ENCODE measurements around the gene TEX19. TPM values are rescaled to one million over a fixed set of nuclear protein-coding genes. Genes with fewer than 3 reads are reported as not detected.
A peak's percentile ranks its signal among the peaks of the same experiment; 100 is the strongest.
"Not testable (repeated sequence)": the region's sequence is repeated elsewhere in the genome, so short reads cannot be mapped to it uniquely, and the experiment has no call there.

TEX19 gene
- total and polyA plus RNA-seq, 12 donors = 0.26 TPM; not detected in 11

GRCh38 chr17:82411396-82412053 is 52.5 kb downstream of the TEX19 start:
- no peak overlapping the region for H3K27ac ChIP-seq
- TF ChIP-seq, protein P1, sequence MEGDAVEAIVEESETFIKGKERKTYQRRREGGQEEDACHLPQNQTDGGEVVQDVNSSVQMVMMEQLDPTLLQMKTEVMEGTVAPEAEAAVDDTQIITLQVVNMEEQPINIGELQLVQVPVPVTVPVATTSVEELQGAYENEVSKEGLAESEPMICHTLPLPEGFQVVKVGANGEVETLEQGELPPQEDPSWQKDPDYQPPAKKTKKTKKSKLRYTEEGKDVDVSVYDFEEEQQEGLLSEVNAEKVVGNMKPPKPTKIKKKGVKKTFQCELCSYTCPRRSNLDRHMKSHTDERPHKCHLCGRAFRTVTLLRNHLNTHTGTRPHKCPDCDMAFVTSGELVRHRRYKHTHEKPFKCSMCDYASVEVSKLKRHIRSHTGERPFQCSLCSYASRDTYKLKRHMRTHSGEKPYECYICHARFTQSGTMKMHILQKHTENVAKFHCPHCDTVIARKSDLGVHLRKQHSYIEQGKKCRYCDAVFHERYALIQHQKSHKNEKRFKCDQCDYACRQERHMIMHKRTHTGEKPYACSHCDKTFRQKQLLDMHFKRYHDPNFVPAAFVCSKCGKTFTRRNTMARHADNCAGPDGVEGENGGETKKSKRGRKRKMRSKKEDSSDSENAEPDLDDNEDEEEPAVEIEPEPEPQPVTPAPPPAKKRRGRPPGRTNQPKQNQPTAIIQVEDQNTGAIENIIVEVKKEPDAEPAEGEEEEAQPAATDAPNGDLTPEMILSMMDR (IDR thresholded peaks at IDR 0.05) = no peak
- TF ChIP-seq POLR2A (IDR thresholded peaks at IDR 0.05) = no peak

GRCh38 chr17:82412081-82412480 is 53.0 kb downstream of the TEX19 start:
- intact Hi-C loops (cut with DNase I) = loop anchor here in 1 of 2 donors (5.0 kb wide), 1 partner anchor 60 kb away; no protein-coding TSS in a partner anchor
- WGBS, 4 donors = 77 to 85% (median 82%) methylated on average over 6 to 16 of the region's 16 CpGs
- not testable (repeated sequence) for DNase-seq; H3K4me3 ChIP-seq; H3K27ac ChIP-seq; H3K27me3 ChIP-seq; H3K9me3 ChIP-seq (replicated peaks in 1 of 3)
- H3K4me1 ChIP-seq (replicated peaks in 1 of 2) = peaks cover 0 to 12% of the 10 kb centered on the region in 2 donors
- peaks cover 0 to 10% of the 10 kb centered on the region in 2 donors for H3K36me3 ChIP-seq (replicated peaks in 1 of 2)

More at GRCh38 chr17:82411396-82412053, 52.5 kb downstream of the TEX19 start:
- no peaks in the 10 kb centered on the region for H3K9me3 ChIP-seq (replicated peaks in 1 of 3)
- H3K4me1 ChIP-seq (replicated peaks in 1 of 2) = peaks cover 0 to 12% of the 10 kb centered on the region in 2 donors
- H3K4me3 ChIP-seq = no peak overlapping the region
- H3K36me3 ChIP-seq (replicated peaks in 1 of 2) = peaks cover 0 to 10% of the 10 kb centered on the region in 2 donors
- WGBS, 4 donors = 89 to 97% (median 94%) methylated on average over 21 to 24 of the region's 24 CpGs
- H3K27me3 ChIP-seq = no peaks in the 10 kb centered on the region
- DNase-seq = no peak
- intact Hi-C loops (cut with DNase I) = loop anchor here in 1 of 2 donors (5.0 kb wide), 1 partner anchor 59 kb away; no protein-coding TSS in a partner anchor

DNA sequence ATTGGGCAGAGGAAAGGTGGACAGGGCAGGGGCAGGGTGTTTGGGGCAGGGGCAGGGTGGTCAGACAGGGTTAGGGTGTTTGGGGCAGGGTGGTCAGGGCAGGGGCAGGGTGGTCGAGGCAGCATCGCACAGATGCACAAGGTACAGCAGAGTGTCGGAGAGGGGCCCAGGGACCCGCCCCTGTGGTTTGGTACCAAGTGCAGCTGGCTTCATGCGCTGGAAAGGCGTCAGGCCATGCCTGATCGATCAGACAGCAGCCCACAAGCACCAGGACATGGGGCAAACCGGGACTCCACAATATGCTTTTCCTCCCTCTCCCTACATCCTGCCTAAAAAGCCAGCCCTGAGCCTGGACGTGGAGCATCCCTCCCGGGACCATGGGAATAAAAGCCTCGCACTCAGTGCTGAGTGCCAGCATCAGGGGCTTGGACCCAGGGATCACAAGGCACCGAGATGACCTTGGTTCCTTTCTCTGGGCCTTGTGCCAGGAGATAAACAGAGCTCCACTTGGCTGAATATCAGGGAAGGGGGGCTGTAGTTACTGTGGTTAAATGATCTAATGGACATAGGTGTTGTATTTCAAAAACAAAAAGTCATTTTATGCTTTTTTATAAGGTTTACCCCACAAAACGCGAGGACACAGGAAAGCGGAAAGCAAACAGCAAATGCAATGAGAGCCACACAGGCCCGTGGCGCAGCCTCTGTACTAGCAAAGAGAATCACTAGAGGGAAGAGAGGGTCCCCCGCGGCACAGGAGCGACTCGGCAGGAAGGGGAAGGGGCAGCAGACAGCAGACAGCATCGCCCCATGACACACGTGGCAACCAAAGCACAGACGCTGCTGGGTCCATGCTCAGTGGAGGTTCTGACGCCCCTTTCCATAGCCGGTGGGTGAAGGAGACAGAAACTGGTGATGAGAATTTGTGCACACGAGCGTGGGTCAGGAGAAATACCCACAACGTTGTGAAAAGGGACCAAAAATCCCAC is 53.8 kb downstream of the TEX19 start:
- Histone ChIP-seq H3K4me3 (no peak overlapping the region), H3K4me1 (replicated peaks in 1 of 2) (peaks cover 4 to 17% of the 10 kb centered on the region in 2 donors), H3K27ac (no peak overlapping the region), H3K9me3 (replicated peaks in 1 of 3) (no peaks in the 10 kb centered on the region), H3K36me3 (replicated peaks in 1 of 2) (peaks cover 0 to 10% of the 10 kb centered on the region in 2 donors), H3K27me3 (no peaks in the 10 kb centered on the region)
- peak in 4 of 7 donors; percentile 36 to 52 (median 42) for DNase-seq
- WGBS, 4 donors = 78 to 87% (median 83%) methylated on average over 21 to 29 of the region's 29 CpGs
- intact Hi-C loops (cut with DNase I) = loop anchor here in 1 of 2 donors (5.0 kb wide), 1 partner anchor 61 kb away; no protein-coding TSS in a partner anchor
- no peak for TF ChIP-seq POLR2A (IDR thresholded peaks at IDR 0.05)

Other genes with a start within 250 kb of the TEX19 start
- gene CCDC57, start 146.4 kb upstream of the TEX19 start, total RNA-seq = 10 to 100 TPM; 12.2 to 51.3 (median 25.1) TPM
- 100 to 1,000 TPM in 2 of 3 donors, 1 to 10 TPM in 1; 7.1 to 275 (median 129) TPM for gene CCDC57, start 146.4 kb upstream of the TEX19 start, polyA plus RNA-seq
- 10 to 100 TPM in 8 of 9 donors, 1 to 10 TPM in 1; 5.3 to 58.6 (median 36.7) TPM for gene SLC16A3, start 130.2 kb upstream of the TEX19 start, total RNA-seq
- 10 to 100 TPM in 2 of 3 donors, 1 to 10 TPM in 1; 2.7 to 14.4 (median 10.5) TPM for gene SLC16A3, start 130.2 kb upstream of the TEX19 start, polyA plus RNA-seq
- gene CSNK1D, start 85.5 kb upstream of the TEX19 start, total RNA-seq = 100 to 1,000 TPM in 4 of 9 donors, 10 to 100 TPM in 5; 23.7 to 185 (median 70.0) TPM
- 100 to 1,000 TPM; 126 to 171 (median 153) TPM for gene CSNK1D, start 85.5 kb upstream of the TEX19 start, polyA plus RNA-seq
- gene CD7, start 41.6 kb upstream of the TEX19 start, total RNA-seq = 1 to 10 TPM in 6 of 9 donors, under 1 TPM in 2, not detected in 1; 0.11 to 4.1 (median 1.6) TPM
- gene CD7, start 41.6 kb upstream of the TEX19 start, polyA plus RNA-seq = 1 to 10 TPM in 2 of 3 donors, not detected in 1; 1.1 to 4.2 TPM
- gene SECTM1, start 25.5 kb upstream of the TEX19 start, total RNA-seq = 10 to 100 TPM in 5 of 9 donors, 1 to 10 TPM in 4; 1.2 to 24.3 (median 10.6) TPM
- 1 to 10 TPM; 1.4 to 4.3 (median 3.7) TPM for gene SECTM1, start 25.5 kb upstream of the TEX19 start, polyA plus RNA-seq
- not detected for gene UTS2R, start 12.5 kb downstream of the TEX19 start, total RNA-seq
- gene UTS2R, start 12.5 kb downstream of the TEX19 start, polyA plus RNA-seq = not detected
- gene HEXD, start 59.1 kb downstream of the TEX19 start, total RNA-seq = 100 to 1,000 TPM in 1 of 9 donors, 10 to 100 TPM in 8; 16.2 to 104 (median 39.7) TPM
- 100 to 1,000 TPM in 2 of 3 donors, 1 to 10 TPM in 1; 8.9 to 292 (median 198) TPM for gene HEXD, start 59.1 kb downstream of the TEX19 start, polyA plus RNA-seq
- gene OGFOD3, start 59.3 kb downstream of the TEX19 start, total RNA-seq = 100 to 1,000 TPM in 1 of 9 donors, 10 to 100 TPM in 8; 19.1 to 131 (median 52.6) TPM
- gene OGFOD3, start 59.3 kb downstream of the TEX19 start, polyA plus RNA-seq = 10 to 100 TPM; 17.9 to 39.8 (median 34.1) TPM
- gene CYBC1, start 91.5 kb downstream of the TEX19 start, total RNA-seq = 100 to 1,000 TPM in 3 of 9 donors, 10 to 100 TPM in 6; 34.6 to 160 (median 83.9) TPM
- gene CYBC1, start 91.5 kb downstream of the TEX19 start, polyA plus RNA-seq = 10 to 100 TPM; 38.9 to 73.9 (median 61.2) TPM
- 10 to 100 TPM; 21.8 to 65.6 (median 52.0) TPM for gene NARF, start 99.5 kb downstream of the TEX19 start, total RNA-seq
- gene NARF, start 99.5 kb downstream of the TEX19 start, polyA plus RNA-seq = 100 to 1,000 TPM in 2 of 3 donors, 10 to 100 TPM in 1; 26.3 to 198 (median 116) TPM
- gene FOXK2, start 160.5 kb downstream of the TEX19 start, total RNA-seq = 100 to 1,000 TPM in 1 of 9 donors, 10 to 100 TPM in 8; 30.5 to 138 (median 50.0) TPM
- gene FOXK2, start 160.5 kb downstream of the TEX19 start, polyA plus RNA-seq = 10 to 100 TPM; 33.2 to 43.0 (median 38.9) TPM